ENCODE measurements around the gene TEX13B.
"Not testable (repeated sequence)": the region's sequence is repeated elsewhere in the genome, so short reads cannot be mapped to it uniquely, and the experiment has no call there.

Gene TEX13B

GRCh38 chrX:107978707-107979307 lies 3.4 kb downstream of the TEX13B start:
- no peaks in the 10 kb centered on the region for H3K36me3 Mint-ChIP-seq (ENCODE audit: low read depth)
- H3K9me3 Mint-ChIP-seq, result no peaks in the 10 kb centered on the region
- H3K4me3 Mint-ChIP-seq, result no peak overlapping the region
- H3K27ac Mint-ChIP-seq, result no peak overlapping the region
- H3K4me1 Mint-ChIP-seq (ENCODE audit: low read depth), result no peaks in the 10 kb centered on the region
- no peaks in the 10 kb centered on the region for H3K27me3 Mint-ChIP-seq (ENCODE audit: low read depth)

GRCh38 chrX:107978071-107978470 lies 4.1 kb downstream of the TEX13B start:
- Mint-ChIP-seq H3K27ac (no peak overlapping the region), H3K27me3 (ENCODE audit: low read depth) (no peaks in the 10 kb centered on the region), H3K9me3 (no peaks in the 10 kb centered on the region), H3K4me1 (ENCODE audit: low read depth) (no peaks in the 10 kb centered on the region), H3K36me3 (ENCODE audit: low read depth) (no peaks in the 10 kb centered on the region), H3K4me3 (no peak overlapping the region)

GRCh38 chrX:107971636-107972035 lies 10.5 kb downstream of the TEX13B start:
- Mint-ChIP-seq H3K27me3 (ENCODE audit: low read depth) (no peaks in the 10 kb centered on the region), H3K4me1 (ENCODE audit: low read depth) (no peaks in the 10 kb centered on the region), H3K4me3 (no peak overlapping the region), H3K27ac (no peak overlapping the region), H3K9me3 (no peaks in the 10 kb centered on the region), H3K36me3 (ENCODE audit: low read depth) (no peaks in the 10 kb centered on the region)

- no peaks in the 10 kb centered on the region for H3K9me3 Mint-ChIP-seq
- no peaks in the 10 kb centered on the region for H3K27me3 Mint-ChIP-seq (ENCODE audit: low read depth)
- no peaks in the 10 kb centered on the region for H3K4me1 Mint-ChIP-seq (ENCODE audit: low read depth)
- no peak overlapping the region for H3K27ac Mint-ChIP-seq
- H3K4me3 Mint-ChIP-seq, result no peak overlapping the region
- H3K36me3 Mint-ChIP-seq (ENCODE audit: low read depth), result no peaks in the 10 kb centered on the region
Measured at GRCh38 chrX:107970073-107970472, 12.1 kb downstream of the TEX13B start.

- H3K4me1 Mint-ChIP-seq (ENCODE audit: low read depth), result no peaks in the 10 kb centered on the region
- H3K27ac Mint-ChIP-seq, result no peak overlapping the region
Measured at GRCh38 chrX:107968623-107969022, 13.5 kb downstream of the TEX13B start.

GRCh38 chrX:107955337-107955736 lies 26.8 kb downstream of the TEX13B start:
- not testable (repeated sequence) for H3K4me1 Mint-ChIP-seq (ENCODE audit: low read depth); H3K27ac Mint-ChIP-seq; H3K27me3 Mint-ChIP-seq (ENCODE audit: low read depth); H3K36me3 Mint-ChIP-seq (ENCODE audit: low read depth); H3K4me3 Mint-ChIP-seq; H3K9me3 Mint-ChIP-seq

More at GRCh38 chrX:107968623-107969022, 13.5 kb downstream of the TEX13B start:
- Mint-ChIP-seq H3K36me3 (ENCODE audit: low read depth) (no peaks in the 10 kb centered on the region), H3K4me3 (no peak overlapping the region), H3K27me3 (ENCODE audit: low read depth) (no peaks in the 10 kb centered on the region), H3K9me3 (no peaks in the 10 kb centered on the region)

GRCh38 chrX:107940095-107940494 lies 42.1 kb downstream of the TEX13B start:
- no peak overlapping the region for H3K4me3 Mint-ChIP-seq
- H3K27me3 Mint-ChIP-seq (ENCODE audit: low read depth), result peaks cover 4% of the 10 kb centered on the region
- H3K4me1 Mint-ChIP-seq (ENCODE audit: low read depth), result no peaks in the 10 kb centered on the region
- no peaks in the 10 kb centered on the region for H3K36me3 Mint-ChIP-seq (ENCODE audit: low read depth)
- H3K27ac Mint-ChIP-seq, result no peak overlapping the region
- no peaks in the 10 kb centered on the region for H3K9me3 Mint-ChIP-seq

- H3K9me3 Mint-ChIP-seq, result no peaks in the 10 kb centered on the region
- no peaks in the 10 kb centered on the region for H3K36me3 Mint-ChIP-seq (ENCODE audit: low read depth)
- no peak overlapping the region for H3K4me3 Mint-ChIP-seq
- no peaks in the 10 kb centered on the region for H3K4me1 Mint-ChIP-seq (ENCODE audit: low read depth)
- peaks cover 4% of the 10 kb centered on the region for H3K27me3 Mint-ChIP-seq (ENCODE audit: low read depth)
- no peak overlapping the region for H3K27ac Mint-ChIP-seq
Measured at GRCh38 chrX:107936434-107936730, 45.8 kb downstream of the TEX13B start.

- no peak overlapping the region for H3K27ac Mint-ChIP-seq
- no peaks in the 10 kb centered on the region for H3K4me1 Mint-ChIP-seq (ENCODE audit: low read depth)
- H3K27me3 Mint-ChIP-seq (ENCODE audit: low read depth), result peaks cover 4% of the 10 kb centered on the region
- peak overlapping the region; percentile 21 for H3K4me3 Mint-ChIP-seq
- no peaks in the 10 kb centered on the region for H3K9me3 Mint-ChIP-seq
- H3K36me3 Mint-ChIP-seq (ENCODE audit: low read depth), result no peaks in the 10 kb centered on the region
Measured at GRCh38 chrX:107935664-107936433, 46.3 kb downstream of the TEX13B start.

GRCh38 chrX:107935200-107935599 lies 47.0 kb downstream of the TEX13B start:
- Mint-ChIP-seq H3K27ac (no peak overlapping the region), H3K4me1 (ENCODE audit: low read depth) (no peaks in the 10 kb centered on the region), H3K4me3 (no peak overlapping the region), H3K36me3 (ENCODE audit: low read depth) (no peaks in the 10 kb centered on the region), H3K9me3 (no peaks in the 10 kb centered on the region), H3K27me3 (ENCODE audit: low read depth) (peaks cover 4% of the 10 kb centered on the region)

GRCh38 chrX:107934262-107934661 lies 47.9 kb downstream of the TEX13B start:
- H3K27me3 Mint-ChIP-seq (ENCODE audit: low read depth), result peaks cover 4% of the 10 kb centered on the region
- no peaks in the 10 kb centered on the region for H3K9me3 Mint-ChIP-seq

More at GRCh38 chrX:107934262-107934661, 47.9 kb downstream of the TEX13B start:
- Mint-ChIP-seq H3K4me1 (ENCODE audit: low read depth) (no peaks in the 10 kb centered on the region), H3K27ac (no peak overlapping the region), H3K36me3 (ENCODE audit: low read depth) (no peaks in the 10 kb centered on the region), H3K4me3 (no peak overlapping the region)
